Activated CD4-positive, alpha-beta T cell treated with anti-CD3 and anti-CD28 coated beads, Interleukin-2, amount 50 U/mL, for 1 hour (primary cell): ENCODE measurements around the gene USP8.
"Not testable (repeated sequence)": the region's sequence is repeated elsewhere in the genome, so short reads cannot be mapped to it uniquely, and the experiment has no call there.

Experiments
- DNase-seq: peaks from one replicate; pipeline ENCODE4 v3.0.0-alpha.2; 2020

USP8 gene

DNA sequence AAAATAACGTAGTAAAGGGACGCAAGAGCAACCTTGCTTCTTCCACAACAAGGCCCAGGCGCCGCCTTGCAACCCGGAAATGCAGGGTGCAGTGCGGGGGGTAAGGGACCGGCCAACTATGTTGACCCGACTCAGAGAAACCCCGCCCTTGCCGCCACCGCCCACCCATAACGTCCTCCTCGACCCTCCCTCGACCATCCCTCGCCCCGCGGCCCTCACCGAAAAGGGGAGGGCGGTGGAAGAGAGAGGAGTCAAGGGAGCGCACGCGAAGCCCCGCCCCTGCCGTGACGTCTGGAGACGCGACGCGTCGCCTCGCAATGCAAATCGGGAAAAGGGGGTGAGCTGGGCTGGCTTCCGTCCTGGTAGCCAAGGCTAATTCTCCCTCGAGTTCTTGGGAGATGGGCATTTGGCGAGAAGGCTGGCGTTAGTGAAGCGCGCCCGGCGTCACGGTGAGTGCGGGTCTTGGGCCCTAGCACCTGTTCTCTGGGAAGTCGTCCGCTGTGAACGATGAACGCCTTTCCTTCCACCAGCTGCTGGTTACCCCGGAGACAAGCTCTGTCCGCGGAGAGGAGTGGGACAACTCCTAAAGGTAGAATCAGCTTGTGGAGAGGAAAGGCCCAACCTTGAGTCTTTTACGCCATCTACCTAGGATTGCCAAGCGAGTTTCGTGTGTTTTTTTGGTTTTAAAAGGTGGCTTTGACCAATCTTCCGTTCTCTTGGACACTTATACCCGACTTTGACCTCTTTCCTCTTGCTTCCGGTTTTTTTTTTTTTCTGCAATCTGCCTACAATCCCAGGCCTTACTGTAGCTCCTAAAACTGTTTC, at the start of gene USP8:
TSS of gene USP8 (plus strand) at position 340 of the 825 bp plus-strand sequence. CDS start 14,669 bp downstream, outside the sequence.
- DNase-seq, result peak; percentile 90

DNA sequence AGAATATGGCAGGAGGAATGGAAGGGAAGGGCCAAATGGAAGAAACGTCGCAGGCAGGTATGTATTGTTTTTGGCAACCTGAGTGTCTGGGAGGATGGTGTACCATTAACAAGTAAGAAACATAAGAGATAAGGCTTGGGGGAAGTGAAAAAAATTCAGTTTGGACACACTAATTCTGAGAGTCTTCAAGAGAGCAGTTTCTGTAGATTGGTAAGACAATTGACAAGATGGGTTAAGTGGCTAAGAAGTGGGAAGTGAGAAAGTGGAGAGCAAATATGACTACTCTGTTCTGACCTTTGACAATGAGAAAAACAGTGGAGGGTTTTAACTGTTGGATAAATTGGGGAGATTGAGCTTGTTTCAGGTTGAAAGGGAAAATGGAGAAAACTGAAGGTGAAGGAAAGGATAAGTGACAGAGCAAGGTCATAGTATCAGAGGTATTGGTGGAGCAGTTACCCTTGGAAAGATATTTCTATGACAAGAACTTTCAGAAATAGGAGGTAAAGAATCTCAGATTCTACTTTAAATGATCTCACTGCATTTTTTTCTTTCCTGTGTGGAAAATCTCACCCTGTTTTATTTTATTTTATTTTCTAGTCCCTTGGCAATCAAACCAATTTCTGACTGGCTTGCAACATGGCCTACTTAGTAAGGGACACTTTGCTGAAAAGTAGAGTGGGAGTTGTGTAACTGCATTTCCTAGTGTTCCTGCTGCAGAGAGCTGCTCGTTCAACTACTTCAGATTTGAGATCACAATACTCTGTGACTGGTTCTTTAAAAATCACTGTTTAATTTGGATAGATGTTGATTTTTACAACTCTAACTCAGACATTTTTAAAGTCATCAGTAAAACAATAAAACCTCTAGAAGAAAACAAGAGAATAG, 46.1 kb upstream of the USP8 start:
- no peak for DNase-seq

GRCh38 chr15:50378776-50379175, 45.4 kb upstream of the USP8 start:
- no peak for DNase-seq

GRCh38 chr15:50379413-50379812, 44.8 kb upstream of the USP8 start:
- DNase-seq, result not testable (repeated sequence)

GRCh38 chr15:50380089-50380488, 44.1 kb upstream of the USP8 start:
- no peak for DNase-seq

DNA sequence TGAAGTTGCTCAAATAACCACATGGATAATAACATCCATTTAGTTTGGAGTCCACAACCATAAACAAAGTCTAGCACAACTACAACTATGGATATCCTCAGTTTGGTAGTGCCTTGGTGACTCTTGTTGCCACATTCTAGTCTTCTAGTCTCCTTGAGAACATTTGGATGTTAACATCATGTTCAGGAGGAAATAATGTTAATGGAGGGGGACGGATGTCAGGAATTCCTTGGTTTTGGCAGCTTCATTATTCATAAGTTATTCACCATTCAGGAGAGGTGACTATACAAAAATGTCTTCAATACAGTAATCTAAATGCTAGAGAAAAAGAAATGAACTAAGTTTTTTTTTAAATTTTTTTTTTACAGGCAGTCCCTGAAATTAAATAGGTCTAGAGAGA, 42.8 kb upstream of the USP8 start:
- DNase-seq, result no peak

- DNase-seq, result not testable (repeated sequence)
Measured at GRCh38 chr15:50382408-50382807, 41.8 kb upstream of the USP8 start.

DNA sequence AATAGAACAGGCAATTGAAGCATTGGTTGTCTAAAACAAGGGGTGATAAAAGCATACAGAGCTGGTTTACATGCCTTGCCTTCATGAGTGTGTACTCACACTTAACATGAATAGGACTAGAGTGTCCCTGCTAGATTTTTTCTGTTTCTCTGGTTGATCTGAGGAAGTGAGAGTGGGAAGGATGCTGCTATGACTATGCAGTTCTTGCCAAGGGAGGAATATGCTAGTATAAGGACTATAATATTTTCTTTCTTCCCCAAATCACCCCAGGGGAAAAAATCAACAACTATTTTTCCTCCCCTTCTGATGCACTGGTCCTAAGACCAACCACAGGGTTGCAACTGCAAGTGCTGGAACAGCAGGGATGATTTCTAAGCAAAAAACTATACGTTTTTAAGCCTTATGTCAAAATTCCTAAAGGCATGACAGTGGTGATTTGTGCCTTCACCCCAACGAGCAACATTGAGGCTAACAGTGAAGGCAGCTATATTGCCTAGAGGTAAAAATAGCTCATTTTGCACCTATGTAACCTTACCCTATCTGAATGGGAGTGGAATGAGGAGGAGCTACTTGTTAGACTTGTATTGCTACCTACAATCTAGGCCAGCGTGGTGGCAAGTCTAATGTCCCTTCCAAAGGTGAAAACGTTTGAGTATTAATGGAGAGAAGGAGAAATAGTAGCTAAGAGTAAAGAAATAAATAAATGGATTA, 33.5 kb upstream of the USP8 start:
- no peak for DNase-seq

- not testable (repeated sequence) for DNase-seq
Measured at GRCh38 chr15:50391561-50391960, 32.6 kb upstream of the USP8 start.

GRCh38 chr15:50411870-50412269, 12.3 kb upstream of the USP8 start:
- no peak for DNase-seq

DNA sequence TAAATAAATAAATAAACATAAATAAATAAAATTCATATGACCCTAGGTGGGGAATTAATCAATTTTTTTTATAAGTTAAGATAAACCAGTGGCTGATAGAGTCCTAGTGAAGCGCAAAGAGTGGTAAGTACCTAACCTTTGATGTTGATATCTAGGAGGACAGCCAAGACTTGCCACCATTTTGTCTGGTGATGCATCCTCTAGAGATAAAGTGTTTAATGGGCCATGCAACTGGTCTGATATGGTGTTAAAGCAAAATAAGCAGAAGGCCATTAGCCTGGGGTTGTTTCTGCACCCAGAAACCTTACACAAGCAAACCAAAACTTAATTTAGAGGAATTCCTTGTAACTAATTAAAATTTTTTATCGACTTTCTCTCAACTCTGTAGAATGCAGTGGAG, 9.6 kb upstream of the USP8 start:
- DNase-seq, result no peak

DNA sequence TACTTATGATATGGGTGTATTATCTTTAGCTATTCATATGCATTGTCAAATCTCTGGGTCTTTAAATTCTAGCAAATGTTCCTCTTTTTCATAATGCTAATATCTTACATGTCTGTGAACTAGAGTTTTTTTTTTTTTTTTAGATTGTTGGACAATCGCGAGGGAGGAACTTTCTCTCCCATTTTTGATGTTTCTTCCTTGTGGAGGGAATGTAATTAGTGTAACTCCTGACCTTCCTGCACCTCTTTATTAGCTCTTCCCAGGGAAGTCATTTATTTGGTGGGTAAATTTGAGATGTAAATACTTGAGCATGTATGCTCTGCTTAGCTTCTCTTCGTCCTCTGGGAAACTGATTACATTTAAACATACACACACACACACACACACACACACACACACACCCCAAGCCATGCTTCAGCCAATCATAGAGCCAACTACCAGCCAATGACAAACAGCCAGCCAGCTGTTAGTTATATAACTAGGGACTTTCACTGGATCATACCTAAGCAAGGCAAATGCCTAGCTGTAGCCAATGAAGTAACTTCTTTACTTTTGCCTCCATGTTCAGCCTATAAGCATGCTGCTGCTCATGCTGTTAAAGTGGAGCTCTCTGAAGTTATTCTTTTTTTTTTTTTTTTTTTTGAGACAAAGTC, 8.3 kb upstream of the USP8 start:
- DNase-seq, result no peak

GRCh38 chr15:50416890-50417289, 7.3 kb upstream of the USP8 start:
- DNase-seq, result no peak

- no peak for DNase-seq
Measured at GRCh38 chr15:50418041-50418583, 6.1 kb upstream of the USP8 start.

DNA sequence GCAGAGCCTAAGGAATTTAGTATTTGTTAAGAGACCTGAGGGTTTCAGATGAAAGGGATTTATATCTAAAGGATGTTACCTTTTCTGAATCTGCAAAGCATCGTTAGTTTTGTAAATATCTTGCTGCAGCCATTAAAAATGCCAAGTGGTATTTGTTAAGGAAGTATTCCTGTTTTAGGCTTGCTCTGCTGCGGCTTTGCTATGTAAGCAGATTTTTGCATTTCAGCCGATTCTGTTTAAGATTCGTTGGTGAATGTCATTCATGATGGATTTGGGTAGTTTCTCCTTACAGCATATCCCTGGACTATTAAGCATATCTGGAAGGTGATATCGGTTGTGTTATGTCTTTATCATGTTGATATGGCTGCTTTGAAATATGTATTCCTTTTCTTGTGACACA, 1.0 kb downstream of the USP8 start:
- DNase-seq, result no peak

DNA sequence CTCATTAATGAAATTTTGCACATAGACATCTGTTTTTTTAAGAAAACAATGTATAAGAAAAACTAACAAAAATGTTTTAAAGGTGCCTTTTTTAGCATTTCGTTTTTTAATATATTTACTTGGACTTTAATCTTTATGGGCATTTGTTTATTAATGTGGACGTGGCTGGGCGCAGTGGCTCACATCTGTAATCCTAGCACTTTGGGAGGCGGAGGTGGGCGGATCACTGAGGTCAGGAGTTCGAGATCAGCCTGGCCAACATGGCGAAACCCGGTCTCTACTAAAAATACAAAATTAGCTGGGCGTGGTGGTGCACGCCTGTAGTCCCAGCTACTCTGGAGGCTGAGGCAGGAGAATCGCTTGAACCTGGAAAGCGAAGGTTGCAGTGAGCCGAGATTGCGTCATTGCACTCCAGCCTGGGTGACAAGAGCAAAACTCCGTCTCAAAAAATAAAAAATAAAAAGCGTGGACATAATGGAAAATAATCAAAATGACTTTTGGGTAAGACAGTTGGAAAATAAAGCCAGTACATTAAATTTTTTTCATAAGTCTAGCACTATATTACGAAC, 1.6 kb downstream of the USP8 start:
- DNase-seq, result not testable (repeated sequence)

- no peak for DNase-seq
Measured at GRCh38 chr15:50426428-50426827, 2.2 kb downstream of the USP8 start.

GRCh38 chr15:50431204-50431603, 7.0 kb downstream of the USP8 start:
- DNase-seq, result no peak

- DNase-seq, result no peak
Measured at GRCh38 chr15:50432230-50432629, 8.0 kb downstream of the USP8 start.

DNA sequence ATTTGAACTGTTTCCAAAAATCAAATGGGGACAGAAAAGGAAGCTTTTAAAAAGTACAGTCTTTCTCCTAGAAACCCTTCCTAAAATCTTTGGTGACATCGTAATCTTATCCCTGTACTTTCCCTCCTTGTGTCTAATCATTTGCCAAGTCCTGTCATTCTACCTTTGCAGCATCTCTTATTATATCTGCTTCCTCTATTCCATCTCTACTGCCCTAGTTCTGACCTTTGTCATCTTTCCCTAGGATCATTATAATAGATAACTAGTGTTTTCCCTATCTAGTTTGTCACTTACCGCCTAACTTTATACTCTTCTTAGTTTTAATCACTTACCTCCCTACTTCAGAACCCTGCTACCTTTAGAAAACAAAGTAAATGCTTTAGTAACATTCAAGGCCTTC, 11.6 kb downstream of the USP8 start:
- DNase-seq, result no peak

DNA sequence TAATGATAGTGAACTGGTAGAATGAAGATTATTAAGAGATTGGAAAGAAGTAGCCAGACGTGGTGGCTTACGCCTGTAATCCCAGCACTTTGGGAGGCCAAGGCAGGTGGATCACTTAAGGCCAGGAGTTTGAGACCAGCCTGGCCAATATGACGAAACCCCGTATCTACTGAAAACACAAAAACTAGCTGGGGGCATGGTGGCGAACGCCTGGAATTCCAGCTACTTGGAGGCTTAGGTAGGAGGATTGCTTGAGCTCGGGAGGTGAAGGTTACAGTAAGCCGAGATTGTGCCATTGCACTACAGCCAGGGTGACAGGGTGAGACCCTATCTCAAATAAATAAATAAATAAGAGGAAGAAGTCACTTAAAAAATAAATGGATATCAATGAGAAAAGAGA, 14.0 kb downstream of the USP8 start:
- DNase-seq, result no peak

DNA sequence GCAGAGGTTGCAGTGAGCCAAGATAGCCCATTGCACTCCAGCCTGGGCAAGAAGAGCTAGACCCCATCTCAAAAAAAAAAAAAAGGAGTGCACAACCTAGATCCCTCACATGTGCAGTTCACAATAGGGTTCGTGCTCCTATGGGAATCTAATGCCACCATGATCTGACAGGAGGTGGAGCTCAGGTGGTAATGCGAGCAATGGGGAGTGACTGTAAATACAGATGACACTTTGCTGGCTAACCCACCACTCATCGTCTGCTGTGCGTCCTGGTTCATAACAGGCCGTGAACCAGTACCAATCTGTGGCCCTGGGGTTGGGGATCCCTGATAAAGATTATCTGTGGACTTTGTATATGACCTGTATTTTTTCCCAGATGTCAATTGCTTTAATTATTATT, 16.7 kb downstream of the USP8 start:
- no peak for DNase-seq
